ENCODE measurements around the gene MOK.

The MOK gene

GRCh38 chr14:102285106-102285505, 19.9 kb downstream of the MOK start:
- DNase-seq (ENCODE audit: extremely low read depth in 1 of 2, low read depth in 1 of 2) = no peak

- no peak for DNase-seq (ENCODE audit: extremely low read depth in 1 of 2, low read depth in 1 of 2)
These were observed 21.3 kb downstream of the MOK start for GRCh38 chr14:102283631-102284129.

GRCh38 chr14:102282751-102283465, 22.1 kb downstream of the MOK start:
- no peak for DNase-seq (ENCODE audit: extremely low read depth in 1 of 2, low read depth in 1 of 2)

GRCh38 chr14:102280376-102280962, 24.5 kb downstream of the MOK start:
- no peak for DNase-seq (ENCODE audit: extremely low read depth in 1 of 2, low read depth in 1 of 2)

GRCh38 chr14:102279688-102280348, 25.1 kb downstream of the MOK start:
- DNase-seq (ENCODE audit: extremely low read depth in 1 of 2, low read depth in 1 of 2) = peak in 1 of 2 donors; percentile 9

GRCh38 chr14:102279282-102279681, 25.7 kb downstream of the MOK start:
- DNase-seq (ENCODE audit: extremely low read depth in 1 of 2, low read depth in 1 of 2) = no peak

GRCh38 chr14:102278631-102278935, 26.4 kb downstream of the MOK start:
- DNase-seq (ENCODE audit: extremely low read depth in 1 of 2, low read depth in 1 of 2) = no peak

- DNase-seq (ENCODE audit: extremely low read depth in 1 of 2, low read depth in 1 of 2) = no peak
These were observed 26.9 kb downstream of the MOK start for GRCh38 chr14:102277874-102278630.

GRCh38 chr14:102275866-102276265, 29.1 kb downstream of the MOK start:
- DNase-seq (ENCODE audit: extremely low read depth in 1 of 2, low read depth in 1 of 2) = no peak

GRCh38 chr14:102272392-102272791, 32.6 kb downstream of the MOK start:
- DNase-seq (ENCODE audit: extremely low read depth in 1 of 2, low read depth in 1 of 2) = no peak

- DNase-seq (ENCODE audit: extremely low read depth in 1 of 2, low read depth in 1 of 2) = no peak
These were observed 40.2 kb downstream of the MOK start for GRCh38 chr14:102264775-102265174.

- no peak for DNase-seq (ENCODE audit: extremely low read depth in 1 of 2, low read depth in 1 of 2)
These were observed 40.6 kb downstream of the MOK start for GRCh38 chr14:102264355-102264754.

GRCh38 chr14:102262929-102263462, 42.0 kb downstream of the MOK start:
- no peak for DNase-seq (ENCODE audit: extremely low read depth in 1 of 2, low read depth in 1 of 2)

GRCh38 chr14:102258136-102258535, 46.8 kb downstream of the MOK start:
- DNase-seq (ENCODE audit: extremely low read depth in 1 of 2, low read depth in 1 of 2) = no peak

- no peak for DNase-seq (ENCODE audit: extremely low read depth in 1 of 2, low read depth in 1 of 2)
These were observed 48.2 kb downstream of the MOK start for GRCh38 chr14:102256716-102257115.

GRCh38 chr14:102255401-102256190, 49.4 kb downstream of the MOK start:
- no peak for DNase-seq (ENCODE audit: extremely low read depth in 1 of 2, low read depth in 1 of 2)

- no peak for DNase-seq (ENCODE audit: extremely low read depth in 1 of 2, low read depth in 1 of 2)
These were observed 51.8 kb downstream of the MOK start for GRCh38 chr14:102252834-102253801.

- DNase-seq (ENCODE audit: extremely low read depth in 1 of 2, low read depth in 1 of 2) = no peak
These were observed 53.8 kb downstream of the MOK start for GRCh38 chr14:102251161-102251560.

- no peak for DNase-seq (ENCODE audit: extremely low read depth in 1 of 2, low read depth in 1 of 2)
These were observed 54.3 kb downstream of the MOK start for GRCh38 chr14:102250636-102251035.

Data from stimulated activated CD8-positive, alpha-beta memory T cell treated with anti-CD3 and anti-CD28 coated beads, Interleukin-7, amount 100 ng/mL, for 48 hours (primary cell).